Stimulated activated CD8-positive, alpha-beta memory T cell treated with anti-CD3 and anti-CD28 coated beads, Interleukin-7, amount 100 ng/mL, for 48 hours (primary cell): ENCODE data around the gene GALNT12.

Experiments used
- DNase-seq, 2 donors: peaks; one replicate each; pipeline ENCODE4 v3.0.0-alpha.2; 2020; ENCODE audit warnings: low read depth in 1 of 2; ENCODE audit errors: extremely low read depth in 1 of 2

GALNT12 gene

DNA sequence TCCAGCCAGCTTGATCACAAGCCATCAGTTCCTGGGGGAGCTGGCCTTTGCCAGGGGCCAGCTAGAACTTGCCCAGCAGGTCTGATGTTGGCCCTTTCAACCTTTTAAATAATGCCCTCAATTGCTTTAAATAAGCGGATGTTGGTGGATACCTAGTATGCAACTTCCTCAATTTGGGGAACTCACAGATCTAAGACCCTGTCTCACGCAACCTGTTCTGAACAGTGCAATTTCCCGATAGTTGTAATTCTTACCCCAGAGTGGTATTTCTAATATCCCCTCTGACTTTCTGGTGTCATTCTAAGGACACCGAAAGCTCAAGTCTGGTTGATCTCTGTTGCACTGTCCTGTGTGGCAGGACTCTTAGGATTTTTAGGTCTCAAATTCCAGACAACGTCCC lies 23.1 kb downstream of the GALNT12 start:
- no peak for DNase-seq

GRCh38 chr9:98831696-98832095 lies 24.2 kb downstream of the GALNT12 start:
- DNase-seq, result no peak

GRCh38 chr9:98832768-98833089 lies 25.3 kb downstream of the GALNT12 start:
- no peak for DNase-seq

GRCh38 chr9:98833090-98833956 lies 25.9 kb downstream of the GALNT12 start:
- DNase-seq, result no peak

- no peak for DNase-seq
Observed at GRCh38 chr9:98834386-98834785, 26.9 kb downstream of the GALNT12 start.

- no peak for DNase-seq
Observed at GRCh38 chr9:98836206-98836605, 28.7 kb downstream of the GALNT12 start.

GRCh38 chr9:98837516-98837915 lies 30.0 kb downstream of the GALNT12 start:
- no peak for DNase-seq

DNA sequence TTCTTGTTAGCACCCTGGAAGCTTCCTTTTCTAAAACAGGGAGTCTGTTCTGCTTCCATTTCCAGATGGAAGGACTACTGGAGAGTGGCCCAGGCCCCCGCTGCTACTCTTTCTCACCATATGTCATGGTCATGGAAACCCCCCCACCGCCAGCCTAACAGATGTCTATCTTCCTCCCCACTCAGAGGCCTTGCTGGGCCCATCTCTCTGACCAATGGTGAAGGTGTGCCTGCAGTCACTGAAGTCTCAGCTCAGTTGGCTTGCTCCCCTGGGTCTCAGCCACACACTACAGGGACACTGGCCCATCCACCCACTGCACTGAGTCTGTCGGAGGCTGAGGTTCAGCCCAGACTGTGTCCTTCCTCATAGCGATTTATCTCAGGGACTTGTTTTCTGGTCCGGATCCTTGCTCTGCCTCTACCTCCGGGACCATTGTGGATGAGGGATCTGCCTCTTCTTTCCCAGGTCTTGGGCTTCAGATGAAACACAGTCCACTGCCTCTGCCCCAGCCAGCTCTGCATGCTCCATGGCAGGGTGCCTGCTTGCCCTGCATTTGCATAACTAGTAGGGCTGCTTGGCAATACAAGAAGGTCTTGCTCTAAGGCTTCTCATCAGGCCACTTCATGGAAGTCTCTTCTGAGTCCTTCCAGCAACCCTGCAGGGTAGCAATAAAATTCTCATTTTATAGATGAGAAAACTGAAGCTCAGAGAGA lies 30.8 kb downstream of the GALNT12 start:
- no peak for DNase-seq

GRCh38 chr9:98838868-98839565 lies 31.5 kb downstream of the GALNT12 start:
- DNase-seq, result no peak

- DNase-seq, result no peak
Observed at GRCh38 chr9:98839724-98840123, 32.3 kb downstream of the GALNT12 start.

DNA sequence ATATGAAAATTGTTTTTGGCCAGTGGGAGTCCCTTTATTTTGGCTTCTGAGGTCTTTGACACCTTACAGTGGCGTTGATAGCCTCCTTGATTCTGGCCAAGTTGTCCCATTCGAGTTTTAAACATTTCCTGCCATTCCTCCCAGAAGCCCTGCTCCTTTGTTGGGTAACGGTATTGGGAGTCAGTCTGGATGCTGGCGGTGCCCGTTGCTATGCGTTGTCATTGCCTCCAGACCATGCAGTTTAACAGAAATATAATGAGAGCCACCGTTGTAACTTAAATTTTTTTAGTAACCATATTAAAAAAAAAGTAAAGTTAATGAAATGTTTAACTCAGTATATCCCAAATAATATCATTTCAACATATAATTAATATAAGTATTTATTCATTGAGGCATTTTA lies 35.0 kb downstream of the GALNT12 start:
- no peak for DNase-seq

DNA sequence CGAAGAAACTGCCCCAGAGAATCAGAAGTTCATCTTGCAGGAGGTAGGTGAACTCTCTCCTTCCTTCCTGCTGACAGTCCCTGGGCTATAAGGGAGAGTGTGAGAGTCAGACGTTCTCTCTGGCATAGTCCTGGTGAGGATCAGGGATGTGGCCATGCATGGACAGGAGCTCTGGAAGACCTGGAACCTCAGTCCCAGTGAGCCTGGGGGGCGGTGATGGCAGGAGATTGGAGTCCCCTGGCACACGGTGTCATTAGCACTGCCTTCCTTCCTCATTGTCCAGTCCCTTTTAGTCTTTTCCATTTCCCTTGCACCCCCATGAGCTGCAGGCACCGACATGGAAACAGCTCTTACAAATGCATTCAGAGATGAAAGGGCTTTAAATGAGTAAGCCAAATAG lies 38.6 kb downstream of the GALNT12 start:
- no peak for DNase-seq

DNA sequence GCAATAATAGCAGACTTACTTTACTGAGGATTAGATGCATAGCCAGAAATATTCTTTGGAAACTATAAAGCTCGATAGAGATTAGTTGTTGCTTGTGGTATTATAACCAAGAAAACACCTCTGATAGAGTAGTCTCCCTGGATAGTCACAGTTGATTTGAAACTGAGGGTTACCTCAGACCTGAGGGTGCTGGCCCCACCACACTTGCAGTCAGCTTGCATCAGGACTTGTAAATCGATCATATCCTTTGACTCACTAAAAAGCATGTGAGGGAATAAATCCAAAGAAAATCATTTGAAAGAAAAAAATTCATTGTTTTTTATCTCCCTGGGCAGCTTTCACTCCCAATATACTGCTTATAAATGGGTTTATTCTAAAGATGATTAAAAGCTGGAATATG lies 39.4 kb downstream of the GALNT12 start:
- no peak for DNase-seq

- DNase-seq, result peak; percentile 41 to 63
Observed at GRCh38 chr9:98848450-98849149, 41.1 kb downstream of the GALNT12 start.

DNA sequence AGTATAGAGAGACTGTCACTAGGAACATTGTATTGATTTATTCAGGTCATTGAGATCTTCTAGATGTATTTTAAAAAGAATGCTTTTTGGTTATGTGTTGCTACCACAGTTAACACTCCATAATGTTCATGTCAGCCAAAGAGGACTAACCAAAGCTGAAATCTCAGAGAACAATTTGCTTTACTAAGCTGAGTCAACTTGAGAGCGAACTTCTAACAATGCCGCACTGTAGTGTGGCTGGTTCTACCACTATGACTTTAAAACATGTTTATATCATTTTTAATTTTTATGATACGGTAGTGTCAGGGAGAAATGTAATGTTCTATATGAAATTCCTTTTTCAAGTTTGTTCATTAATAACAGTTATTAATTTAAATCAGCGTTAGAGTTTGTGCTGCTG lies 42.1 kb downstream of the GALNT12 start:
- DNase-seq, result no peak

- DNase-seq, result no peak
Observed at GRCh38 chr9:98850851-98851729, 43.6 kb downstream of the GALNT12 start.

- peak; percentile 8 to 35 for DNase-seq
Observed at GRCh38 chr9:98851730-98852459, 44.4 kb downstream of the GALNT12 start.

GRCh38 chr9:98852460-98852734 lies 44.9 kb downstream of the GALNT12 start:
- DNase-seq, result no peak

DNA sequence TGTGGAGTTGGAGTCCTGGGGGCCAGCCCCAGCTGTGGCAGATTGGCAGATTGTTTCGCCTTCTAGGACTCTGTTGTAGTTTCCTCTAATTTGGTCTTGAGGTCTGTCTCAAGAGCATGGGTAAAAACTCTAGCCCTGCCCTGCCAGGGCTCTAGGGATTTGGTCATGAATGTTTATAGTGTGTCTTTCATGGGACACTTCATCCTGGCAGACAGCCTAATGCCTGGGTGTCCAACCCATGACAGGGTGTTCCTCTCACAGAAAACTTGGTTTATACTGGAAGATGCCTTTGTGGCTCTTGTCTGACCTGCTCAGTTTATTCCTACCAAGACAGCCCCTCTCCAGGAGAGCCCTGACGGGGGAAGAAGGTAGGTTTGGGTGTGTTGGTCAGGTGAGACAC lies 45.5 kb downstream of the GALNT12 start:
- no peak for DNase-seq

GRCh38 chr9:98854266-98854665 lies 46.8 kb downstream of the GALNT12 start:
- DNase-seq, result no peak
